GM23338 (cell line): ENCODE measurements around the gene TRPC4AP.

Source experiments
- CTCF ChIP-seq, 2 experiments: fragments of 200-600 bp in 1 of 2; sonication (generic) in 1 of 2; conservative IDR thresholded peaks; 2 replicates each; pipeline versions ENCODE4 v1.5.1 to v1.6.1; 2016 to 2017; ENCODE audit warnings: antibody characterized with exemption in 2 of 2, low read depth in 2 of 2, mild to moderate bottlenecking in 2 of 2, moderate library complexity in 1 of 2
- EZH2 ChIP-seq: fragments of 200-600 bp; sonication (generic); IDR thresholded peaks from one replicate; pipeline ENCODE4 v1.8.0; 2017; ENCODE audit warnings: antibody characterized with exemption, mild to moderate bottlenecking, low read depth; ENCODE audit not compliant: unreplicated experiment

GRCh38 chr20:35039146-35039545, 53.5 kb downstream of the TRPC4AP start:
- TF ChIP-seq EZH2 (no peak), CTCF (conservative IDR thresholded peaks at IDR 0.05; ENCODE audit: low read depth in 2 of 2) (no peak)
